SH-SY5Y (cell line): ENCODE results near the gene PPEF1.

Experiments used
- GATA2 ChIP-seq: IDR thresholded peaks from 2 replicates; pipeline ENCODE4 v1.6.1; 2011; ENCODE audit warnings: mild to moderate bottlenecking, low read depth, low read length
- GATA3 ChIP-seq: IDR thresholded peaks from 2 replicates; pipeline ENCODE4 v1.6.1; 2011; ENCODE audit warnings: low read depth, mild to moderate bottlenecking, low read length, moderate library complexity

Gene PPEF1

DNA sequence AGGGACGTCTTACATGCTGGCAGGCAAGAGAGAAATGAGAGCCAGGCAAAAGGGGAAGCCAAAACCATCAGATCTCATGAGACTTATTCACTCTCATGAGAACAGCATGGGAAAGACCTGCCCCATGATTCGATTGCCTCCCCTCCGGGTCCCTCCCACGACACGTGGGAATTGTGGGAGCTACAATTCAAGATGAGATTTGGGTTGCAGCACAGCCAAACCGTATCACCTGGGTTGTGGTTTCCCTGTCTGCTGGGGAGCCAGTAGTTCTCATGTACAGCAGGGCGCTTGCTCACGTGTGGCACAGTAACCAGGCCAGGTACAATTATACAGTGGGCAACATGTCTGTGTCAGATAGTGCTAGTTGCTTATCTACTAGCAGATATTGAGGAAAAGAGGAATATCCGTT, 24.5 kb upstream of the PPEF1 start:
- TF ChIP-seq GATA2 (no peak), GATA3 (no peak)

DNA sequence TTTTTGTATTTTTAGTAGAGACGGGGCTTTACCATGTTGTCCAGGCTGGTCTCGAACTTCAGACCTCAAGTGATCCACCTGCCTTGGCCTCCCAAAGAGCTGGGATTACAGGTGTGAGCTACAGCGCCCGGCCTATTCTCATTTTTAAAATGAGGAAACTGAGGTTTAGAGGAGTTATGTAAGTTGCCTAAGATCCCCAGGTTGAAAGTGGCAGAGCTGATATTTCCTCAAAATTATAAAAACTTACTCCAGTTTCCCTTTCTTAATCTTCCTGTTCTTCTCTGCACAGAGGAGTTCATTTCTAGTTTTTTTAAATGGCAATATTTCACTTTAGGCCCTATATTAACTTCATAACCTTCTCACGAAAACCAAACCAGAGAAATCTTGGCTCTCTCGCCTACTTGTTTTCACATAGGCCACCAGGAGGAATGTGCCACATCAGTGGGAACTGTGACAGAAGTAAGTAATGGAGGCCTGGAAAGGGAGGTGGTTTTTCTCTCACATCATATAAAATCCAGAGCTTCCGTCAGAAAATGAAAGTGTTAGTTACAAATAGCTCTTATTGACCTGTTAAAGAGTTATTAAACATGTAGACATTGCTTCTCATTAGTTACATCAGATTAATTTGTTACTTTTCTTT, 19.5 kb upstream of the PPEF1 start:
- TF ChIP-seq GATA3 (no peak), GATA2 (no peak)

GRCh38 chrX:18691431-18691830, 16.0 kb upstream of the PPEF1 start:
- TF ChIP-seq GATA2 (no peak), GATA3 (no peak)

DNA sequence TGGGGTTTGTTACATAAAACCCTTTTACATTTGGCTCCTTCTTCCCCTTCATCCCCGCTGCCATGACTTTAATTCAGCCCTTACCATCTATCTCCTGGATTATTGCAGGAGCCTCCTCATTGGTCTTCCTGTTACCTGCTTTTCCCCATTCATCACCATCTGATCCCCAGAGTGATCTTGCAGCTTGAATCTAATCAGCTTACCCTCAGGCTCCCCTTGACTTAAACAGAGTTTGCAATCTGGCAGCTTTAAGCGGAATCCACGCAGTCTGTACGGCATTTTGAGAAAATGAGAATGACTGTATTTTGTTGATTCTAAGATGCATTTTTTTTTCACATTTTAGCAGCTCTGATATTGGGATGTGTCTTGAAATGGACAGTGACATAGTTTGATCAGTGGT, 14.9 kb upstream of the PPEF1 start:
- TF ChIP-seq GATA3, result no peak

DNA sequence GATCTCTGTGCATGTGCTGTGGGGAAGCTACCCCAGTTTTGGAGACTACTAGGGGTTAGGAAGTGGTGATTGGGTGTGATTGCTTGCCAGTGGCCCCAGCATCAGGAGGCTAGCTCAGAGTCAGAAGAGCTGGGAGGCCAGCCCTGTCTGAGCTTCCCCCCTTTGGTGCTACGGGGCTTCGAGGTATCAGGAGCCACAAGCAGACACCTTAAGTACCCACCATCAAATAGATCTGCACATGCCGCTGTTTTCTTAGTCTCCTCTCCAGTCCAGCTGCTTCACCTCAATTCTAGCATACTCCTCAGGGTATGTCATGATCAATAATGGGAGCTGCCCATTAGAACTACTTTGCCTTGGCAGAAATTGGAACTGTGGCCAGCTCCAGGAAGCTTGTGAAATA, 10.8 kb upstream of the PPEF1 start:
- TF ChIP-seq GATA2 (no peak), GATA3 (no peak)

GRCh38 chrX:18698737-18699650, 8.5 kb upstream of the PPEF1 start:
- no peak for TF ChIP-seq GATA3
- TF ChIP-seq GATA2, result no peak

DNA sequence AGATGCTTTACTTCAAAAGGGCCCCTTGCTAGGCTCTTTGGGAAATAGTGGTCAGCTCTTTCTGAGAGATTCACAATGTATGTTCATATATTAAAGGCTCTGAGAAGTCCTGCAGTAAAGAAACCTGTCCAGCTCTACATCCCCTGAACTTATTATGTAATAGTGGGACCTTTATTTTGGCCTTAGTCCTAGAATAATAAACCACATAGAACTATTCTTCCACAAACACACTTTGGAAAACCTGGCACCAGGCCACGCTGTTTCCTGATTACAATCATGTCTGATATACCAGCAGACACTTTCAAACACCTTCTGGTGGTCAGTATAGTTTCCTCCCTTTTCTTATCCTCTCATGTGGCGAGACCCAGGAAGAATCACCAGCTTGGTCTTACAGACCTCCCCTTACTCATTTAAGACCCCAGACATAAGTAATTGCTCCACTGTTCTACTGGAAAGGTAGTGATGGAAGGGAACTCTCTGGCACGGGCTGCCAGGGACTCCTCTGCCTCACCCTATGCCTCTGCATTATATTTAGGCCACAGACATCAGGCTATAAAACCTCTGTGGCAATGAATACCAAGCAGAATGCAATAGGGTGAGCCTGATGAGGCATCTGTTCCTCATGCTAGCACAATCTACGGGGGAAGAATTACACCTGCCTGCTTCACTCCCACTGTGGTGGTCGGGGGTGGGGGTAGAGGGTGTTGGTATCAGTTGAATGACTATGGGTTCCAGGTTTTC, 5.7 kb upstream of the PPEF1 start:
- TF ChIP-seq GATA3 (no peak), GATA2 (peak; percentile 64)

GRCh38 chrX:18702362-18703195, 4.9 kb upstream of the PPEF1 start:
- TF ChIP-seq GATA3 (no peak), GATA2 (no peak)

GRCh38 chrX:18709833-18710232, 2.4 kb downstream of the PPEF1 start:
- no peak for TF ChIP-seq GATA2

DNA sequence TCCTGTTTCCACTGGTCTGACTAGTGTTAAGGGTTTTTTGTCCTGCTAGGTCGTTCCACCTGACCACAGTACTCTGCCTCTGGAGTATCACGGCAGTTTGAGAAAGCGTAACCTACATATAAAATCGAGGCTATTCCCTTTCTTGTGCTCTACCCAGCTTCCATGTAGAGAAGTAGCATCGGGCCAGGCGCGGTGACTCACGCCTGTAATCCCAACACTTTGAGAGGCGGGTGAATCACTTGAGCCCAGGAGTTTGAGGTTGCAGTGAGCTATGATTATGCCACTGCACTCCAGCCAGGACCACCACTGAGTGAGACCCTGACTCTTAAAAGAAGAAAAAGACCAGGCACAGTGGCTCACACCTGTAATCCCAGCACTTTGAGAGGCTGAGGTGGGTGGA, 7.5 kb downstream of the PPEF1 start:
- TF ChIP-seq GATA3 (no peak), GATA2 (no peak)

GRCh38 chrX:18719852-18720251, 12.4 kb downstream of the PPEF1 start:
- no peak for TF ChIP-seq GATA3
- no peak for TF ChIP-seq GATA2

GRCh38 chrX:18721683-18722499, 14.4 kb downstream of the PPEF1 start:
- TF ChIP-seq GATA2 (no peak), GATA3 (no peak)

DNA sequence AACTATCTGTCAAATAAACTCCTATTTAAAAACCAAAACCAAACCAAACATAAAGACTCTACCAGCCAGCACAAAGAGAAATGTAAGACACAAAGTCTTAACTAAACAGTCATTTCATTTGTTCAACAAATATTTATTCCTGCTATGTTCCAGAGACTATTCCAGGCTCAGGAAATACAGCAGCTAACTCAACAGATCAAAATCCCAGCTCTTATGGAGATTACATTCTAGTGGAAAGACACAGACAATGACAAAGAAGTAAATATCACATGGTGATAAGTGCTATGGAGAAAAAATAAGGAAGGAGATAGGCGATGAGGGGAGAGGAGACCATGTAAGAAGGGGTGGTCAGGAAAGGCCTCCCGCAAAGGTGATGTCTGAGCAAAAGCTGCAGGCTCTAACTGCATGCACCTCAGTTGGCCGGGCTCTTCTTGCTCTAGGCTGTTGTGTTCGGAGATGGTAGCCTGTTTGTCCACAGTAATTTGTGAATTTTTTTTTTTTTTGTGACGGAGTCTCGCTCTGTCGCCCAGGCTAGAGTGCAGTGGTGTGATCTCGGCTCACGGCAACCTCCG, 15.1 kb downstream of the PPEF1 start:
- TF ChIP-seq GATA2 (no peak), GATA3 (no peak)
